Neuron (in vitro differentiated cells): ENCODE data around the gene ANKRD10.
"Not testable (repeated sequence)": the region's sequence is repeated elsewhere in the genome, so short reads cannot be mapped to it uniquely, and the experiment has no call there.

Experiments
- H2AFZ ChIP-seq: one replicate; pipeline ENCODE4 v1.6.1; 2013; ENCODE audit warnings: low read depth, mild to moderate bottlenecking, inconsistent platforms, low read length, moderate library complexity
- H3K27me3 ChIP-seq: one replicate; pipeline ENCODE4 v1.6.1; 2013; ENCODE audit warnings: low read length; ENCODE audit not compliant: insufficient read depth
- H3K36me3 ChIP-seq: one replicate; pipeline ENCODE4 v1.6.1; 2013; ENCODE audit warnings: low read length; ENCODE audit not compliant: insufficient read depth
- H3K4me1 ChIP-seq: one replicate; pipeline ENCODE4 v1.6.1; 2013; ENCODE audit warnings: low read length; ENCODE audit not compliant: insufficient read depth
- H3K4me3 ChIP-seq: 2 replicates; pipeline ENCODE4 v1.5.1; 2013; ENCODE audit warnings: mild to moderate bottlenecking, low read length, moderate library complexity
- H3K9me3 ChIP-seq: one replicate; pipeline ENCODE4 v1.6.1; 2013; ENCODE audit warnings: low read length

ANKRD10 gene

GRCh38 chr13:110915057-110915873 is at the start of gene ANKRD10:
Gene ANKRD10, minus strand, starts transcription at chr13:110915069. Its CDS starts 135 bp downstream, at chr13:110914934.
- H3K27me3 ChIP-seq, result no peaks in the 10 kb centered on the region
- peak within 1 kb of the TSS; percentile 98 for H3K4me3 ChIP-seq
- H2AFZ ChIP-seq, result peak within 1 kb of the TSS; percentile 70
- H3K4me1 ChIP-seq, result peaks cover 27% of the 10 kb centered on the region
- H3K9me3 ChIP-seq, result no peaks in the 10 kb centered on the region
- H3K36me3 ChIP-seq, result peaks cover 5% of the 10 kb centered on the region

DNA sequence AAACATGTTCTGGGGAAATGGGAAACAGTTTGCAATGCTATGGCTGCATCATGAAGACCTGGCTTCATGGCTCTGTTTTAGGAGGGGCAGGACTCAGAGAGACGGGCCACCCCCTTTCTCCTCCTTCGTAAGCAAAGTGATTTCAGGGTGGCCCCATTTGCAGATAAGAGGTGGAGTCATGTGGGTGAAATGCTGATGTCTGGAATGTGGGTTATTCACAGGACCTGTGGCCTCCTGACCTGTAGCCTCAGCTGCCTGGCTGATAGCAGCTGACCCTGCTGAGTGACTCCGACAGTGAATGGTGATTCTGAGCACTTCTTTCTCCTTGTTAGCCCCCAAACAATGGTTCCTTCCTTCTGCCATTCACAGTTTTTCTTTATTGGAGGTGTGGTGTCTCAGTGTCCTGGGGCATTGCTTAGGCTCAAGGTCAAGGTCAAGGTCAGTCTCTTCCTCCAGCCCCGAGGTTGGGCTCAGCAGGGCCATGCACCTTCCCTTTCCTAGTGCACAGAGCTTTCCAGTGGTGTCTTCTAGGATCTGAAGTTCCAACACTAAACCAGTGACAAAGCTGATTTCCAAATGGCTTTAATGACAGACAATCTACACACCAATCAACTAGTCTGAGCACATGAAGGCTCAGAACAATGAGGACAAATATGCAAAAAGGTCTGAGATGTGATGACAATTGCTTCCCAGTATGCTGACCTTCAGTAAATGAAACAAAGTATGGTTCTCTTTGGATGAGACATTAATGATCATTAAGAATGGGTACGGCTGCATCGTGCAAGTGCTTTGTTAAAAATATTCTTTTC is 49.6 kb upstream of the ANKRD10 start:
- Histone ChIP-seq H2AFZ (no peak overlapping the region), H3K4me1 (peaks cover 6% of the 10 kb centered on the region), H3K9me3 (peaks cover 2% of the 10 kb centered on the region), H3K4me3 (no peak overlapping the region), H3K36me3 (no peaks in the 10 kb centered on the region), H3K27me3 (peaks cover 2% of the 10 kb centered on the region)

- H2AFZ ChIP-seq, result no peak overlapping the region
- no peaks in the 10 kb centered on the region for H3K36me3 ChIP-seq
- peaks cover 2% of the 10 kb centered on the region for H3K27me3 ChIP-seq
- H3K4me3 ChIP-seq, result no peak overlapping the region
- H3K9me3 ChIP-seq, result peaks cover 2% of the 10 kb centered on the region
- peaks cover 6% of the 10 kb centered on the region for H3K4me1 ChIP-seq
Measured at GRCh38 chr13:110963554-110963970, 48.7 kb upstream of the ANKRD10 start.

DNA sequence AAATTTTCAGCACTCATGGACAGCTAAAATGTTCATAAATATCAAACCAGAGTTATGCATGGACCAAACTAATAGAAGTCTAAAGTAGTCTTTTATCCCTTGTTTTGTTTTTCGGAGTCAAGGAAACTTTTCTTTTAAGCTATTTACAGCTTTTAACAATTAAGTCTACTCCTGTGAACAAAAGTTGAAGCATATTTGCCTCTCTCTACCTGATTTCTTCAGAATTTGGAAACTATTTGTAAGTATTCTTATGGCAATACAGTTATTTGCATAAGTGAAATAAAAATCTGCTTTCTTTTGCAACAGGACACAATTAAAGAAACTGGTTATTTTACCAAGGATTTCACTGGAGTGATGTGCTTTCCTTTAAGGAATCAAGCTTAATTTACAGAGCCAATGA is 47.1 kb upstream of the ANKRD10 start:
- Histone ChIP-seq H3K4me1 (peaks cover 6% of the 10 kb centered on the region), H2AFZ (no peak overlapping the region), H3K36me3 (no peaks in the 10 kb centered on the region), H3K4me3 (no peak overlapping the region), H3K27me3 (no peaks in the 10 kb centered on the region), H3K9me3 (peaks cover 5% of the 10 kb centered on the region)

- Histone ChIP-seq H3K36me3 (no peaks in the 10 kb centered on the region), H3K4me3 (no peak overlapping the region), H2AFZ (no peak overlapping the region), H3K4me1 (peaks cover 6% of the 10 kb centered on the region), H3K9me3 (peaks cover 3% of the 10 kb centered on the region), H3K27me3 (no peaks in the 10 kb centered on the region)
Measured at GRCh38 chr13:110960204-110960603, 45.3 kb upstream of the ANKRD10 start.

DNA sequence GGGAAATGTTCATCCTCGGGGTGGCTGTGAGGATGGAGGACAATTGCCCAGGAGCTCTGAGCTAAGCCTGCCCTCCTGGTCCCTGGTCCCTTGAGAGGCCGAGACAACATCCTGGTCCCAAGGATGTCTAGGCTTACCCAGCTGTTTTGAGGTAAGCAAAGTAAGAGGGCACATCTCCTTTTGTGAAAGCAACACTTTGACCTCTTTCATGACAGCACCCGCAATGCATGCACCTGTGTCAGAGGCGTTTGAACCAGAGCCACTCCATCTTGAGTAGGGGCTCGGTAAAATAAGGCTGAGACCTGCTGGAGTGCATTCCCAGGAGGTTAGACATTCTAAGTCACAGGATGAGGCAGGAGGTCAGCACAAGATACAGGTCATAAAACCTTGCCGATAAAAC is 43.1 kb upstream of the ANKRD10 start:
- no peaks in the 10 kb centered on the region for H3K27me3 ChIP-seq
- H3K9me3 ChIP-seq, result peaks cover 3% of the 10 kb centered on the region
- H3K4me3 ChIP-seq, result no peak overlapping the region
- H3K36me3 ChIP-seq, result no peaks in the 10 kb centered on the region
- H2AFZ ChIP-seq, result no peak overlapping the region
- H3K4me1 ChIP-seq, result peaks cover 4% of the 10 kb centered on the region

DNA sequence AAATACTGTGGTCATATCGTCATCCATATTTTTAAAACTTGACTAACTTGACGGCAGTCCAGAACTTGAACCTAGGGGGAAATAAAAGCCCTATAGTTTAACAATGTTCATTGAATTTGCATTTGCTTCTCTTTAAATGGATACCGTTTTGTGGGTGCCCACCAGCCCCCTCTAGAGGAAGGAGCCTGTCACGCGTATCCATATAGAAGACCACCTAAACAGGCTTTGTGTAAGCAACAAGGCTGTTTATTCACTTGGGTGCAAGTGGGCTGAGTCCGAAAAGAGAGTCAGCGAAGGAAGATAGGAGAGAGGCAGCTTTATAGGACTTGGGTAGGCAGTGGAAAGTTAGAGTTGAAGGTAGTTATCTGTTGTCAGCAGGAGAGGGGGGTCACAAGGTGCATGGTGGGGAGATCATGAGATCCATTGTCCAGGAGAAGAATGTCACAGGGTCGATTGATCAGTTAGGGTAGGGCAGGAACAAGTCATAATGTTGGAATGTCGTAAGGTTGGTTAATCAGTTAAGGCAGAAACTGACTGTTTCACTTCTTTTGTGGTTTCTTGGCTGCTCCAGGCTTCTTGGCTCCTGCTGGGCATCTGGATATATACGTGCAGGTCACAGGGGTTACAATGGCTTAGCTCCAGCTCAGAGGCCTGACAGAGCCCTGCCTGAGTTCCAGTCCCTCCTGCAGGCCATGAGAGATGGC is 42.5 kb upstream of the ANKRD10 start:
- H3K4me3 ChIP-seq, result no peak overlapping the region
- peaks cover 4% of the 10 kb centered on the region for H3K4me1 ChIP-seq
- H3K36me3 ChIP-seq, result no peaks in the 10 kb centered on the region
- H2AFZ ChIP-seq, result no peak overlapping the region
- H3K27me3 ChIP-seq, result no peaks in the 10 kb centered on the region
- H3K9me3 ChIP-seq, result peaks cover 3% of the 10 kb centered on the region

DNA sequence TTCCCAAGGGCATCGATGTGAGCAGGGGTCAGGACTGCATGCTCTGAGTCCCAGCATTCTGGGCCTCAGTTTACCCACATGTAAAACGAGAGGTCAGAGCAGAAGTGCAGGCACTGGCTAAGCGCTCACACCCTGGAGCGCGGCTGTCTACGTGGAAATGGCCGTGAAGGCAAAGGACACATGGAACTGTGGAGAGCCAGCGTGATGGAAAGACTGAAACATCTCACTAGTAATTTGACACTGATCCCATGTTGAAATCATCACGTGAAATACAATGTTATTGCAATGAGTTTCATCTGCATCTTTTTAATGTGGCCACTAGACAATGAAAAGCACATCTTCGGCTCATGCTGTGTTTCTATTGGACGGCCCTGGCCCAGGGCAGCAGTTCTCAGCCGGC is 41.3 kb upstream of the ANKRD10 start:
- H3K36me3 ChIP-seq, H3K4me1 ChIP-seq, H3K27me3 ChIP-seq, H3K9me3 ChIP-seq, H2AFZ ChIP-seq, H3K4me3 ChIP-seq: not testable (repeated sequence)

GRCh38 chr13:110955608-110956007 is 40.7 kb upstream of the ANKRD10 start:
- H3K4me1 ChIP-seq, H2AFZ ChIP-seq, H3K27me3 ChIP-seq, H3K9me3 ChIP-seq, H3K36me3 ChIP-seq, H3K4me3 ChIP-seq: not testable (repeated sequence)

DNA sequence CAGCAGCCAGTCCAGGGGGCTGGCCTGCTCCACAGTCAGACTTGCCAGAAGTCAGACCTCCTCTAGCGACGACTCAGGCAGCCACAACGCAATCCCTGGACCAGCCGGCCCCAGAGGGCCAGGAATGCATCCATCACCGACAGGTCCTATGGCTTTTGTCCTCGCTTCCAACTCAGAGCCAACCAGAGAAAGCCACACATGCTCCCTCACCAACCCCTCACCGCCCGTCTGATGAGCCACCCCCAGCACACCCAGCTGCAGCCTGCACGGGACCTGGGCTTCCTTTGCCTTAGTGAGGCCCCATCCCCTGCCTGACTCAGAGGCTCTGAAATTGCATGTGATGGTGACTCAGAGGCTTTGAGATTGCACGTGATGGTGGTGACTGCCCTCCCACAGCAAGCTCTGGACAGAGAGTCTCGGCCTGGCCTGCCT is 40.2 kb upstream of the ANKRD10 start:
- H2AFZ ChIP-seq, result peak overlapping the region; percentile 23
- not testable (repeated sequence) for H3K27me3 ChIP-seq, H3K4me1 ChIP-seq, H3K4me3 ChIP-seq, H3K36me3 ChIP-seq, H3K9me3 ChIP-seq

GRCh38 chr13:110954533-110954920 is 39.7 kb upstream of the ANKRD10 start:
- H3K27me3 ChIP-seq, H3K36me3 ChIP-seq, H3K9me3 ChIP-seq, H3K4me1 ChIP-seq, H3K4me3 ChIP-seq: not testable (repeated sequence)
- peak overlapping the region; percentile 23 for H2AFZ ChIP-seq

GRCh38 chr13:110953833-110954532 is 39.1 kb upstream of the ANKRD10 start:
- Histone ChIP-seq H2AFZ (no peak overlapping the region), H3K9me3 (peaks cover 3% of the 10 kb centered on the region), H3K36me3 (no peaks in the 10 kb centered on the region), H3K4me3 (no peak overlapping the region), H3K4me1 (peaks cover 4% of the 10 kb centered on the region), H3K27me3 (no peaks in the 10 kb centered on the region)
